OCI-LY1 (cell line): ENCODE measurements around the gene SEMA4B.

ENCODE experiments used
- H2AFZ ChIP-seq: fragments of 200-600 bp; sonication (generic), shearing (Covaris generic); 2 replicates; pipeline ENCODE4 v1.6.0; 2014; ENCODE audit warnings: antibody characterized with exemption, mild to moderate bottlenecking, low read length
- H3F3A ChIP-seq: fragments of 200-600 bp; sonication (generic), shearing (Covaris generic); 2 replicates; pipeline ENCODE4 v1.6.0; 2014; ENCODE audit warnings: mild to moderate bottlenecking, antibody characterized with exemption, low read length, moderate library complexity; ENCODE audit not compliant: insufficient read depth
- H3K27ac ChIP-seq: fragments of 200-600 bp; sonication (generic); 2 replicates; pipeline ENCODE4 v1.5.1; 2014; ENCODE audit warnings: low read length, mixed run types, mild to moderate bottlenecking, low read depth; ENCODE audit not compliant: poor library complexity, severe bottlenecking
- H3K27me3 ChIP-seq: fragments of 200-600 bp; sonication (generic); 2 replicates; pipeline ENCODE4 v1.6.0; 2014; ENCODE audit warnings: antibody characterized with exemption, mild to moderate bottlenecking, low read length, moderate library complexity; ENCODE audit not compliant: insufficient read depth
- H3K36me3 ChIP-seq: fragments of 200-600 bp; sonication (generic); 2 replicates; pipeline ENCODE4 v1.6.1; 2014; ENCODE audit warnings: mild to moderate bottlenecking, antibody characterized with exemption, low read length, moderate library complexity, mixed read lengths; ENCODE audit not compliant: insufficient read depth
- H3K4me1 ChIP-seq: fragments of 200-600 bp; sonication (generic); 2 replicates; pipeline ENCODE4 v1.5.1; 2014; ENCODE audit warnings: mild to moderate bottlenecking, low read length, moderate library complexity; ENCODE audit not compliant: insufficient read depth, severe bottlenecking
- H3K4me2 ChIP-seq: fragments of 200-600 bp; sonication (generic), shearing (Covaris generic); 2 replicates; pipeline ENCODE4 v1.6.1; 2014; ENCODE audit warnings: low read length
- H3K4me3 ChIP-seq: fragments of 200-600 bp; sonication (generic); 2 replicates; pipeline ENCODE4 v1.5.1; 2014; ENCODE audit warnings: low read length, low read depth, mild to moderate bottlenecking, mixed read lengths; ENCODE audit not compliant: poor library complexity, severe bottlenecking
- H3K79me2 ChIP-seq: fragments of 200-600 bp; shearing (Covaris generic); 2 replicates; pipeline ENCODE4 v1.6.1; 2016; ENCODE audit warnings: mixed run types, low read length, mixed read lengths; ENCODE audit not compliant: insufficient read depth
- H3K9ac ChIP-seq: fragments of 200-600 bp; sonication (generic), shearing (Covaris generic); 2 replicates; pipeline ENCODE4 v1.6.1; 2014; ENCODE audit warnings: mild to moderate bottlenecking, low read length, mixed read lengths
- H3K9me2 ChIP-seq: fragments of 200-600 bp; sonication (generic), shearing (Covaris generic); 2 replicates; pipeline ENCODE4 v1.6.1; 2014; ENCODE audit warnings: low read depth, mild to moderate bottlenecking, low read length, mixed read lengths
- H3K9me3 ChIP-seq: fragments of 200-600 bp; shearing (Covaris generic); 2 replicates; pipeline ENCODE4 v1.6.1; 2014; ENCODE audit warnings: low read length, mixed read lengths
- H4K20me1 ChIP-seq: fragments of 200-600 bp; sonication (generic), shearing (Covaris generic); 2 replicates; pipeline ENCODE4 v1.6.0; 2016; ENCODE audit warnings: mild to moderate bottlenecking, low read length; ENCODE audit not compliant: insufficient read depth
- EZH2 ChIP-seq: fragments of 200-600 bp; sonication (generic), shearing (Covaris generic); IDR thresholded peaks from 2 replicates; pipeline ENCODE4 v1.8.0; 2017; ENCODE audit warnings: borderline replicate concordance, mixed run types, mild to moderate bottlenecking, antibody characterized with exemption, low read length, moderate library complexity, mixed read lengths
- TF ChIP-seq, protein P1 (sequence below): fragments of 200-600 bp; sonication (generic), shearing (Covaris generic); IDR thresholded peaks from 2 replicates; pipeline ENCODE4 v1.5.1; 2017; ENCODE audit warnings: mild to moderate bottlenecking, antibody characterized with exemption, low read length, moderate library complexity, mixed read lengths

Gene SEMA4B

DNA sequence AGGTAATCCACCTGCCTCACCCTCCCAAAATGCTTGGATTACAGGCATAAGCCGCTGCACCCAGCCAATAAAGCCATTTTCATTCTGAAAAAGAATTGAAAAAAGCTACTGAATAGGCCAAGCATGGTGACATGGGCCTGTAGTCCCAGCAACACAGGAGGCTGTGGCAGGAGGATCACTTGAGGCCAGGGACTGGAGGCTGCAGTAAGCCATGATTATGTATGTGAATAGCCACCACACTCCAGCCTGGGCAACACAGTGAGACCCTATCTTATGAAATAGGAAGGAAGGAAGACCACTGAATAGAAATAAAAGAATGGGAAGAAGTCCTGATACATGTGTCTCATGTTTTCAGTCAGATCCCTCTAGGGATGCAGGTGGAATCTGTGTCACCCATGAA, 36.0 kb upstream of the SEMA4B start:
- Histone ChIP-seq H3F3A (no peaks in the 10 kb centered on the region), H4K20me1 (no peaks in the 10 kb centered on the region), H3K36me3 (no peaks in the 10 kb centered on the region), H3K4me3 (no peak overlapping the region), H3K4me2 (peak overlapping the region; percentile 17; the same call in 1 of the 2 replicates), H3K27me3 (no peaks in the 10 kb centered on the region), H2AFZ (no peak overlapping the region), H3K9ac (no peak overlapping the region), H3K4me1 (peaks cover 14% of the 10 kb centered on the region), H3K9me2 (no peaks in the 10 kb centered on the region), H3K79me2 (no peaks in the 10 kb centered on the region), H3K9me3 (no peaks in the 10 kb centered on the region), H3K27ac (peak overlapping the region; percentile 14)
- no peak for TF ChIP-seq EZH2
- TF ChIP-seq, protein P1, sequence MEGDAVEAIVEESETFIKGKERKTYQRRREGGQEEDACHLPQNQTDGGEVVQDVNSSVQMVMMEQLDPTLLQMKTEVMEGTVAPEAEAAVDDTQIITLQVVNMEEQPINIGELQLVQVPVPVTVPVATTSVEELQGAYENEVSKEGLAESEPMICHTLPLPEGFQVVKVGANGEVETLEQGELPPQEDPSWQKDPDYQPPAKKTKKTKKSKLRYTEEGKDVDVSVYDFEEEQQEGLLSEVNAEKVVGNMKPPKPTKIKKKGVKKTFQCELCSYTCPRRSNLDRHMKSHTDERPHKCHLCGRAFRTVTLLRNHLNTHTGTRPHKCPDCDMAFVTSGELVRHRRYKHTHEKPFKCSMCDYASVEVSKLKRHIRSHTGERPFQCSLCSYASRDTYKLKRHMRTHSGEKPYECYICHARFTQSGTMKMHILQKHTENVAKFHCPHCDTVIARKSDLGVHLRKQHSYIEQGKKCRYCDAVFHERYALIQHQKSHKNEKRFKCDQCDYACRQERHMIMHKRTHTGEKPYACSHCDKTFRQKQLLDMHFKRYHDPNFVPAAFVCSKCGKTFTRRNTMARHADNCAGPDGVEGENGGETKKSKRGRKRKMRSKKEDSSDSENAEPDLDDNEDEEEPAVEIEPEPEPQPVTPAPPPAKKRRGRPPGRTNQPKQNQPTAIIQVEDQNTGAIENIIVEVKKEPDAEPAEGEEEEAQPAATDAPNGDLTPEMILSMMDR, result no peak

DNA sequence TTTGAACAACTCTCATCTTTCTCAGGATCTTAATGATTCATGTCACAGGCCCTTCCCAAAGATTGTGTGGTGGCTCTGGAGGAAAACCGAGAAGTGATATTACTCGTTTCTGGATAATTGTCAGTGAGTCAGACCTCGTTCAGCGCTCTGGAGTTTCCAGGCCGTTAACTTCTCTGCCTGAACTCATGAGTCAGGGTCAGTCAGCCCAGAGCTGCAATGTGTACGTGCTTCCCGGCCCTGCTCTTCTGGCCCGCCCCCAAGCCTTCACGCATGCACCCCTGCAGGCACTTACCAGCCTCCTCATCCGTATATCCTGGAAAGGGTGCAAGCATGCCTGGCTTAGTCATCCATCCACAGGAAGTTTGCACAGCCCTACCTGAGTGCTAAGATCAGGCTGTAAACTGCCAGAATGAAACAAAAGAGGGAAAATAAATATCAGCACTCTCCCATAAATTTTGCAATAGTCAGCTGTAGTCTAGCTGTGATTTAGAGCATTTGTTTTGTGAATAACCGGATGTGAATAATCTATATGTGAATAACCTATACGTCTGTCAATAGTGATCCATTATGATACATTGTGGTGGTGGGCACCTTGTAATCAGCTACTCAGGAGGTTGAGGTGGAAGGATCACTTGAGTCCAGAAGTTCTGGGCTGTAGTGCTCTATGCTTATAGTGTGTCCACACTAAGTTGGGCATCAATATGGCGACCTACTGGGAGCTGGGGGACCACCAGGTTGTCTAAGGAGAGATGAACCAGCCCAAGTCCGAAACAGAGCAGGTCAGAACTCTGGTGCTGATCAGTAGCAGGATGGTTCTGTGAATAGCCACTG, 35.3 kb upstream of the SEMA4B start:
- H3K36me3 ChIP-seq, result no peaks in the 10 kb centered on the region
- no peaks in the 10 kb centered on the region for H3F3A ChIP-seq
- no peak for TF ChIP-seq EZH2
- TF ChIP-seq, protein P1, result no peak
- peaks cover 14% of the 10 kb centered on the region for H3K4me1 ChIP-seq
- H4K20me1 ChIP-seq, result no peaks in the 10 kb centered on the region
- no peaks in the 10 kb centered on the region for H3K79me2 ChIP-seq
- H3K9ac ChIP-seq, result no peak overlapping the region; the same call in 1 of the 2 replicates
- no peak overlapping the region for H2AFZ ChIP-seq
- no peaks in the 10 kb centered on the region for H3K9me3 ChIP-seq
- peak overlapping the region; percentile 17; the same call in 1 of the 2 replicates for H3K4me2 ChIP-seq
- H3K27me3 ChIP-seq, result no peaks in the 10 kb centered on the region
- no peaks in the 10 kb centered on the region for H3K9me2 ChIP-seq
- peak overlapping the region; percentile 14 for H3K27ac ChIP-seq
- H3K4me3 ChIP-seq, result no peak overlapping the region

DNA sequence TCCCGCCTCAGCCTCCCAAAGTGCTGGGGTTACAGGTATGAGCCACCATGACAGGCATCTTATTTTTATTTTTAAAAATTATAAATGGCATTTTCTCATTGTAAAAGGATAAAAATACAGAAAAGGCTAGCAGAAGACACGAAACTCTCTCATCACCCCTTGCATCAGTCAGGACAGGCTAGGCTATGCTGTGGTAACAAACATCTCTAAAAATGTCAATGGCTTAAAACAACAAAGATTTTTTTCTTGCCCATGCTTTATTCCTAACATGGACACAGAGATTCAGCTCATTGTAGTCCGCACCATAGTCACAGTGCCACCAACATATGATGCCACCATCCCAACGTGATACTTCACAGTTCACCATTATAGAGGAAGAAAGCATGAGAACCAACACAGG, 34.0 kb upstream of the SEMA4B start:
- Histone ChIP-seq H3K36me3 (no peaks in the 10 kb centered on the region), H2AFZ (no peak overlapping the region), H3F3A (no peaks in the 10 kb centered on the region), H3K4me3 (no peak overlapping the region), H3K9me3 (no peaks in the 10 kb centered on the region), H3K9ac (no peak overlapping the region), H3K4me1 (peaks cover 14% of the 10 kb centered on the region), H4K20me1 (no peaks in the 10 kb centered on the region), H3K27me3 (no peaks in the 10 kb centered on the region), H3K79me2 (no peaks in the 10 kb centered on the region), H3K9me2 (no peaks in the 10 kb centered on the region), H3K27ac (no peak overlapping the region), H3K4me2 (no peak overlapping the region)
- TF ChIP-seq EZH2, result no peak
- TF ChIP-seq, protein P1, result no peak
